ENCODE data around the gene AQP12A. TPM values are rescaled to one million over a fixed set of nuclear protein-coding genes. Genes with fewer than 3 reads are reported as not detected.
"Not testable (repeated sequence)": the region's sequence is repeated elsewhere in the genome, so short reads cannot be mapped to it uniquely, and the experiment has no call there.

Gene AQP12A
- polyA plus RNA-seq, 1 donor (not counting 4 experiments of a cell fraction or from before 2014, with no cell fraction given) = not detected

- H4K20me1 ChIP-seq (ENCODE audit: control insufficient read depth, extremely low read depth, insufficient read depth, low read length); H3K4me2 ChIP-seq (ENCODE audit: control insufficient read depth, extremely low read depth, insufficient read depth, low read depth, low read length); H3K9me1 ChIP-seq (ENCODE audit: control insufficient read depth, extremely low read depth, insufficient read depth, low read length); H3K4me3 ChIP-seq (ENCODE audit: control insufficient read depth in 2 of 3, extremely low read depth in 1 of 3, insufficient read depth in 2 of 3, low read depth in 1 of 3, low read length in 3 of 3); DNase-seq (ENCODE audit: low read depth, low spot score); H3K27ac ChIP-seq (ENCODE audit: control insufficient read depth, insufficient read depth, low read length); dilution Hi-C loops (cut with MboI; ENCODE audit: extremely low pct_ligation_motif_present, low sequenced_read_pairs); H3K9ac ChIP-seq (ENCODE audit: control insufficient read depth, extremely low read depth, insufficient read depth, low read length); H3K9me3 ChIP-seq (ENCODE audit: control insufficient read depth, low read depth, low read length); H3K36me3 ChIP-seq (ENCODE audit: control insufficient read depth in 2 of 2, extremely low read depth in 1 of 2, insufficient read depth in 2 of 2, low read length in 2 of 2); FAIRE-seq; H3K79me2 ChIP-seq (ENCODE audit: control insufficient read depth, insufficient read depth, low read length); H2AFZ ChIP-seq (ENCODE audit: control insufficient read depth, low read length); H3K4me1 ChIP-seq (ENCODE audit: control insufficient read depth, extremely low read depth, insufficient read depth, low read length): not testable (repeated sequence)
- peaks cover 16% of the 10 kb centered on the region for H3K27me3 ChIP-seq (ENCODE audit: control insufficient read depth, extremely low read depth, insufficient read depth, low read length)
These were observed 8.2 kb upstream of the AQP12A start for GRCh38 chr2:240683329-240683979.

GRCh38 chr2:240683980-240684728 is 7.5 kb upstream of the AQP12A start:
- H3K27ac ChIP-seq (ENCODE audit: control insufficient read depth, insufficient read depth, low read length); H3K36me3 ChIP-seq (ENCODE audit: control insufficient read depth in 2 of 2, extremely low read depth in 1 of 2, insufficient read depth in 2 of 2, low read length in 2 of 2); H3K79me2 ChIP-seq (ENCODE audit: control insufficient read depth, insufficient read depth, low read length); H2AFZ ChIP-seq (ENCODE audit: control insufficient read depth, low read length); H3K9me3 ChIP-seq (ENCODE audit: control insufficient read depth, low read depth, low read length); dilution Hi-C loops (cut with MboI; ENCODE audit: extremely low pct_ligation_motif_present, low sequenced_read_pairs); FAIRE-seq; H3K4me1 ChIP-seq (ENCODE audit: control insufficient read depth, extremely low read depth, insufficient read depth, low read length); H3K4me3 ChIP-seq (ENCODE audit: control insufficient read depth in 2 of 3, extremely low read depth in 1 of 3, insufficient read depth in 2 of 3, low read depth in 1 of 3, low read length in 3 of 3); DNase-seq (ENCODE audit: low read depth, low spot score); H4K20me1 ChIP-seq (ENCODE audit: control insufficient read depth, extremely low read depth, insufficient read depth, low read length); H3K9me1 ChIP-seq (ENCODE audit: control insufficient read depth, extremely low read depth, insufficient read depth, low read length); H3K4me2 ChIP-seq (ENCODE audit: control insufficient read depth, extremely low read depth, insufficient read depth, low read depth, low read length); H3K9ac ChIP-seq (ENCODE audit: control insufficient read depth, extremely low read depth, insufficient read depth, low read length): not testable (repeated sequence)
- peaks cover 16% of the 10 kb centered on the region for H3K27me3 ChIP-seq (ENCODE audit: control insufficient read depth, extremely low read depth, insufficient read depth, low read length)

- no peak for FAIRE-seq
- Histone ChIP-seq H3K4me1 (ENCODE audit: control insufficient read depth, extremely low read depth, insufficient read depth, low read length) (no peaks in the 10 kb centered on the region), H3K9me1 (ENCODE audit: control insufficient read depth, extremely low read depth, insufficient read depth, low read length) (no peaks in the 10 kb centered on the region), H3K9ac (ENCODE audit: control insufficient read depth, extremely low read depth, insufficient read depth, low read length) (no peak overlapping the region), H3K36me3 (ENCODE audit: control insufficient read depth in 2 of 2, extremely low read depth in 1 of 2, insufficient read depth in 2 of 2, low read length in 2 of 2) (no peaks in the 10 kb centered on the region), H2AFZ (ENCODE audit: control insufficient read depth, low read length) (no peak overlapping the region), H3K27ac (ENCODE audit: control insufficient read depth, insufficient read depth, low read length) (no peak overlapping the region), H3K4me2 (ENCODE audit: control insufficient read depth, extremely low read depth, insufficient read depth, low read depth, low read length) (no peak overlapping the region), H3K9me3 (ENCODE audit: control insufficient read depth, low read depth, low read length) (no peaks in the 10 kb centered on the region), H3K4me3 (ENCODE audit: control insufficient read depth in 2 of 3, extremely low read depth in 1 of 3, insufficient read depth in 2 of 3, low read depth in 1 of 3, low read length in 3 of 3) (no peak overlapping the region), H4K20me1 (ENCODE audit: control insufficient read depth, extremely low read depth, insufficient read depth, low read length) (no peaks in the 10 kb centered on the region), H3K27me3 (ENCODE audit: control insufficient read depth, extremely low read depth, insufficient read depth, low read length) (peaks cover 16% of the 10 kb centered on the region), H3K79me2 (ENCODE audit: control insufficient read depth, insufficient read depth, low read length) (no peaks in the 10 kb centered on the region)
- no peak for DNase-seq (ENCODE audit: low read depth, low spot score)
- dilution Hi-C loops (cut with MboI; ENCODE audit: extremely low pct_ligation_motif_present, low sequenced_read_pairs) = no loop called here
- TF ChIP-seq CTCF (optimal IDR thresholded peaks at IDR 0.05 in 1 of 3, IDR thresholded peaks at IDR 0.05 in 1 of 3, conservative IDR thresholded peaks at IDR 0.05 in 1 of 3; ENCODE audit: extremely low read depth in 1 of 3, insufficient read depth in 2 of 3, low read length in 3 of 3) (no peak), EZH2 (IDR thresholded peaks at IDR 0.05; ENCODE audit: low read length) (no peak)
These were observed 5.8 kb upstream of the AQP12A start for GRCh38 chr2:240685771-240686371.
